Fibroblast of skin of right biceps (primary cell): ENCODE results near the gene ARFGAP3.
"Not testable (repeated sequence)": the region's sequence is repeated elsewhere in the genome, so short reads cannot be mapped to it uniquely, and the experiment has no call there.

ENCODE experiments used
- DNase-seq: peaks from one replicate; pipeline ENCODE4 v3.0.0-alpha.2; 2013

ARFGAP3 gene

GRCh38 chr22:42793848-42794405 is 63.1 kb downstream of the ARFGAP3 start:
- DNase-seq: no peak

- no peak for DNase-seq
Observed at GRCh38 chr22:42792909-42793847, 63.9 kb downstream of the ARFGAP3 start.

DNA sequence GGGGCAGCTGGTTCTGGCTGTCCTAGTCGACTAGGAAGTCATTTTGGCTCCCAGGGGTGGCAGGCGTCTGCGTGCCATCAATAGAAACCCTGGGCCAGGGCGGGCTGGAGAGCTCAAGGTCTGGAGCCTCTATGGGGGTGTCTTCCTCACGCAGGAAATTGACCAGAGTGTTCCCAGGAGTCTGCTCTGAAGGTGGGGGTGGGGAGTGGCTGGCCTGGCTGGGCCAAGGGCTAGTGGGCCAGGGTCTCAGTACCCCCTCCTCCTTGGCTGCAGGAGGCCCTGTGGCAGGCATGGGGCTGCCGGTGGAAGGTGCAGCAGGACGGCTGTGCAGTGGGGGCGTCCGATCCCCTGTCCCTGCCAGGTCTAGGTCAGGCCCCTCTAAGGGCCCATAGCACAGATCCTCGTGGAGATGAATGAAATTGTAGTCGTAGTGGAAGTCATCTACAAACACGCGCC is 64.6 kb downstream of the ARFGAP3 start:
- DNase-seq: no peak

DNA sequence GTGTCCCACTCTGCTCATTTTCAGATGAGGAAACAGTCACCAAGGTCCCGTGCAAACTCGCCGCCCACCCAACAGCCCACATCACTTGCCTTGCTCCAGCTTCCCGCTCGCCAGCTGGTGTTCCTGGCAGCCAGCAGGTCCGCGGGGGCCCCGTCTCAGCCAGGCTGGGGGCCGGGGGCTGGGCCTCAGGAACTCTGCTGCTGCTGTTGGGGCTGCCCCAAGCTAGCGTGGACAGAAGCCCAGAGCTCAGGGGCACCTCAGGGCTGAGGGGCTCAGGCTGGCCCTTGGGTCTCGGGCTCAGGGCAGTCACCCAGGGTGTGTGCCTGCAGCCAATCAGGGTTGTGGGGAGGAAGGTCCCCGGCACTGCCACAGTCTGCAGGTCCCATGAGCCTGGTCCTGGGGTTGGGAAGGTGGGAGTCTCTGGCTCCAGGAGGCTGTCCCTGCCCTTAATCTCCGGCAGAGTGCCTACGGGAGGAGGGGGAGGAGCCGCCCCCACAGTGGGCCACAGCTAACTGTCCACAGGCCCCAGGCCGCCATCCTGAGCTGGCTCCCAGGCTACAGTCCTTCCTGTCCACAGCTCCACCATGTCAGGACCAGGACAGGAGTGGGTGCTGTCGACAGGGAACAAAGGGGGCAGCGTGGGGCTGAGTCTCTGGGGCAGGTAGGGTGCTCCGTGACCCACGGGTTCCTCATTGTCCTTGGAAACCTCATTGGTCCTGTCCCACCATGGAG is 65.2 kb downstream of the ARFGAP3 start:
- DNase-seq: no peak

- DNase-seq: no peak
Observed at GRCh38 chr22:42788466-42788865, 68.6 kb downstream of the ARFGAP3 start.

DNA sequence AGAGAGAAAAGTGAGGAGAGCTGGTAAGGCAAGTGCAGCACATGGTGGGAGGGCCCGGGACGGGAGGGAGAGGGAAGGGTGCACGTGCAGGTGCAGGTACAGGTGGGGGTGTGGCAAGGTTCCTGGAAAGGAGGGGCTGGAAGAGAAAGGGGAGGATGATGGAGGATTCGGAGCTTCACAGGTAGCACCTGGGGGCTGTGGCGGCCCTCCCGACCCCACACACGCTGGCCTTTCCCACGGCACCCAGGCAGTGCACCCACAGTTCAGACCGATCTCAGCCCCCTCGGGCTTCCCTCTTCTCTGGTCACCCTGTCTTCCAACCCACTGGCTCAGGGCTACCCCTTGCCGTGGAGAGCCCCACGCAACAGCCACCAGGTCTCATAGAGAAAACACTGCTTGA is 69.1 kb downstream of the ARFGAP3 start:
- DNase-seq: no peak

- DNase-seq: no peak
Observed at GRCh38 chr22:42787357-42787736, 69.7 kb downstream of the ARFGAP3 start.

DNA sequence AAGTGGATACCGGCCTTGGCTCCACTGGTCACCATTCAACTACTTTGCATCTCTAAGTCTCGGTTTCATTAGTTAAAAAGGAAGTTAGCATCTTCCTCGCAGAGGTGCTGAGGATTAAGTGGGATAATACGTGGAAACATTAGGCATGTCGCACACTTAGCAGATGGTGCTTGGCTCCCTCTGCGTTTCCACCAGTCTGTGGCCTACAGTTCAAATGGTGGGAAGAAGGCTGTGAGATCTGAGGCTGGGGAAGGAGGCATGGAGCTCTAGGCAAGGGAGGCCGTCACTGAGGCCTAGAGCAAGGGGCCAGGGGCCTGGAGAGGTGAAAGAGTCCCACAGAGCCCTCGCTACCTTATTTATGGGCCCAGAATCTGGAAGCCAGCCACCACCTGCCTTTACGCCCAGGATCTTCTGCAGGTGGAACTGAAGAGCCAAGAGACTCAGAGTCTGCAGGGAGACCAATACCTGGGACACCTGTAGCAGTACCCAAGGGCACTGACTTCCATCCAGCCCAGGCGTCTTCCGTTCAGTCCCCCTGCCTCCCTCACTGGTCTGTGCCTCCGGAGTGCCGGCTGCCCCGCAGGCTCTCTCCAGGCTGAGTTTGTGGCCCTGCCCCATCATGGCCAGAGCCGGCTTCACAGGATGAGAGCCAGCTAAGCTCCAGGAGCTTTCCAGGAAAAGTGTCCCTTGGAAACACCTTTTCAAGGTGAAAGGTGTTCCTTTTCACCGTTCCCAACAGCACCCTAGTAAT is 70.3 kb downstream of the ARFGAP3 start:
- no peak for DNase-seq

DNA sequence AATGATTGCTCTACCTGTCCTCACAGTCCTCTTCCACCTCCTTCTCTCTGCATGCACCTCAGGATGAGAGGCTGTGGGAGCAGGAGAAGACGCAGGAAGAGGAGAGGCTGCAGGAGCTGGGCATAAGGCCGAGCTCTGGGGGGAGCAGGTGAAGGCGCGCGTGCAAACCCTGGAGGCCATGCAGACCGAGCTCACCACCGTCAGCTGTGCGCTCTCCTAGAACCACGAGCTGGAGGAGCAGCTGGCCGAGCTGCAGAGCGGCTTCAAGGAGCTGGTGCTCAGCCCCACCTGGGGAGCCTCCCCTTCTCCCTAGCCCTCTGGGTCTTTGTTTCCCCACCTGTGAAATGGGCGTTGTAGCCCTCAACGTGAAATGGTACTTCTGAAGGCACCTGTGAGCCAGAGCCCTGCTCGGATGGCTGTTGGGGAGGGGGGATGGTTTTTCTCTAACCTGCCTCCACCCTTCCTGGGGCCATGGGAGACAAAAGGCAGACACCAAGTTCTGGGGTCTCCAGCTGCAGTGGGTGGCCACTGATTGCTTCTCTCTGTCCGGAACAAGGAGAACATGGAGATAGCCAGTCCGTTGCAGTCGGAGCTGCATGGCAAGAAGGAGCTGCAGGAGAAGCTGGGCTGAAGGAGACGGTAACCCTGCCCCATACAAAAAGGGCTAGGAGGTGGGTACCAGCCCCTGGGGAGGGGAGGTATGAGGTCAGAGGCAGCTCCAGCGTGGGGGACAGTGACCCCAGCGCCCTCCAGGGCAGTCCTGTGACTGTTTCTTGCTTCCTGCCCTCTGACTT is 71.2 kb downstream of the ARFGAP3 start:
- no peak for DNase-seq

DNA sequence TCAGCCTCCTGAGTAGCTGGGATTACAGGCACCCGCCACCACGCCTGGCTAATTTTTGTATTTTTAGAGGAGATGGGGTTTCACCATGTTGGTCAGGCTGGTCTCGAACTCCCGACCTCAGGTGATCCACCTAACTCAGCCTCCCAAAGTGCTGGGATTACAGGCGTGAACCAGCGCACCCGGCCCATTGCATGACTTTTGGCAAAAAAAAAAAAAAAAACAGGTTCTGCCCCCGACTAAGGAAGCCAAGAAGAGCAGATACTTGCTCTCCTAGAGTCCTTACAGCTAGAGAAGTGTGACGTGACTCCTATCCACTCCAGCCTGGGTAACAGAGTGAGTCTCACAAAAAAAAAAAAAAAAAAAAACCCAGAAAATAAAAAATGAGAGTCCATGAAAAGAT is 74.8 kb downstream of the ARFGAP3 start:
- not testable (repeated sequence) for DNase-seq

GRCh38 chr22:42780070-42780540 is 77.0 kb downstream of the ARFGAP3 start:
- peak; percentile 90 for DNase-seq

- DNase-seq: no peak
Observed at GRCh38 chr22:42777126-42777525, 79.9 kb downstream of the ARFGAP3 start.

- DNase-seq: no peak
Observed at GRCh38 chr22:42773167-42773566, 83.9 kb downstream of the ARFGAP3 start.

GRCh38 chr22:42772647-42773046 is 84.4 kb downstream of the ARFGAP3 start:
- DNase-seq: no peak

DNA sequence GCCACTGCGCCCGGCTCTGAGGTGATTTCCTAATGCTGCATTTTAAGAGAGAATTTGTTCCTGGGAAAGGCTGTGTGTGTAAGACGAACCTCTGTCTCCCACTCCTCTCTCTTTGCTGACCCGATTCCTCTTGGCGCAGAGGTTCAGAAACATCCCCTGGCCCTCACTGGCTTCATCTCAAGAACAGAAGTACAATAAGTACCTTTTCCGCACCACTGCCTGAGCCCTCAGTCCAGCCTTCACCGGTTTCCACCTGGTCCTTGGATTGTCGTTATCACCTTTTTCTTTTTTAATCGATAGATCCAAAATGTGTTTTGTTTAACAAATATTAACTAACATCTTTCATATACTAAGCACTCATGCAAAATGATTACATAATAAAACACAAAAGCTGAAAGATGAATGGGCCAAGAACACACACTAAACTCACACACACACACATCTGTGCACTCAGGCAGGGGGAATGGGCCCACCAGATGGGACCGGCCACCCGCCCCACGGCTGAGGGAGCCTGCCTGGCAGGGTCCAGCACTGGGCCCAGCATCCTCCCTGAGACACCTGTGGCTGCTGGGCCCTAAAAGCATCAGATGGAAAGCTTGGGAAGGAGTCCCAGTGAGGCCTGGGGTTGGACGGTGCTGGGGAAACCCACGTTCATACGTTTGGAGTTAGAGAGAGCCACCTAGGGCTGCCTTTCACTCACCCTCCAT is 86.0 kb downstream of the ARFGAP3 start:
- DNase-seq: no peak

DNA sequence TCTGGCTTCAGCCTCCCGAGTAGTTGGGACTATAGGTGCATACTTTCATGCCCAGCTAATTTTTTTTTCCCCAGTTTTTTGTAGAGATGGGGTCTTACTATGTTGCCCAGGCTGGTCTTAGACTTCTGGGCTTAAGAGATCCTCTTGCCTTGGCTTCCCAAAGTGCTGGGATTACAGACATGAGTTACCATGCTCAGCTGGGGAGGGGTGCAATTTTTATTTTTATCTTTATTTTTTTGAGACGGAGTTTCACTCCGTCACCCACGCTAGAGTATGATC is 86.7 kb downstream of the ARFGAP3 start:
- no peak for DNase-seq

GRCh38 chr22:42769574-42770447 is 87.3 kb downstream of the ARFGAP3 start:
- peak; percentile 77 for DNase-seq

DNA sequence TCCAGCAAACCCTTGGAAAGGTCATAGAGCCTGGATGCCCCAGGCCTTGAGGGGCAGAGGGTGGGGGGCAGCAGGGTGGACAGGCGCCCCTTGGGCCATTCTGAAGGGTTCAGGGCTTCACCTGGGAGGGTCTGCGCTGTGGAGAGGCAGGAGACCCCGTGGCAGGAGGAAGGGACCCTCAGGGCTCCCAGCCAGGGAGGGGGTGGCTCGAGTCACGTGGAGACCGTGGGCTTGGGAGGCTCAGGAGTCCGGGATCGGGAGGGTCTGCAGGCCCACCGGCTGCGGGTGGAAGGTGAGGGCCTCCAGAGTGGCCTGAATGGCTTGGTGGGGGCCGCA is 87.9 kb downstream of the ARFGAP3 start:
- no peak for DNase-seq

DNA sequence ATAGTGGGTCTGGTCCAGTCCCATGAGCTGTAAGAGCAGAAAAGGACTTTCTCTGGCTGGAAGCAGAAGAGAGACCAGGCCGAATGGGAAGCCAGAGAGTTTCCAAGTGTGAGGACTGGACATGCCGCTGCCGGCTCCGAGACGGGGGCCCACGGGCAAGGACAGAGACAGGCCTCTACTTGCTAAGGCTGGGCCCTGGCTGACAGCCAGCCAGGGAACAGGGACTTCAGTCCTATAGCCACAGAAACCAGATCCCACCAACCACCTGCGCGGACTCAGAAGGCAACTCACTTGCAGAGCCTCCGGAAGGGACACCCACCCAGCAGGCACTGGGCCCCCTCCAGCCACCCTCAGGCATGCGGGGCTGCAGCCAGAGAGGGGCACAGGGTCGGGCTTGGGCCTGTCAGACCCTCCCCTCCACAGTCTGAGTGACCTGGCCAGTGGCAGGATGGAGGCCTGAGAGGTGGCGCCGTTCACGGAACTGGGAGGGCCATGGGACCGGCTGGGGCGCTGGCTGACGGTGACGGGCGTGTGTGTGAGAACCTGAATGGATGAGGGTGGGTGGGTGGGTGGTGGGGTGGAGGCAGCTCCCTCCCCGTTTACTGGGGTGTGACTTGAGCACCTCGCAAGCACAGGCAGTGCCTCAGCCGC is 88.6 kb downstream of the ARFGAP3 start:
- DNase-seq: no peak

- no peak for DNase-seq
Observed at GRCh38 chr22:42766860-42767259, 90.2 kb downstream of the ARFGAP3 start.
